ENCODE data around the gene SIAH2. TPM values are rescaled to one million over a fixed set of nuclear protein-coding genes. Genes with fewer than 3 reads are reported as not detected.

Gene SIAH2
- total and polyA plus RNA-seq, 2 experiments from 2014 or later, result 6.3 to 28.8 TPM

GRCh38 chr3:150744041-150744918 lies 18.7 kb downstream of the SIAH2 start (continued):
- TF ChIP-seq POLR2AphosphoS5 (IDR thresholded peaks at IDR 0.05; ENCODE audit: low read depth) (no peak), ZNF114 (CRISPR knock-in tag; IDR thresholded peaks at IDR 0.05) (no peak), EZH2phosphoT487 (IDR thresholded peaks at IDR 0.05; ENCODE audit: unreplicated experiment) (no peak), EZH2 (IDR thresholded peaks at IDR 0.05; ENCODE audit: low read depth, unreplicated experiment) (no peak)

- Histone ChIP-seq H3K27ac (ENCODE audit: low read depth) (no peak overlapping the region), H3K36me3 (ENCODE audit: insufficient read depth) (no peaks in the 10 kb centered on the region), H3F3A (replicated peaks; ENCODE audit: low read depth) (no peaks in the 10 kb centered on the region), H3K9me2 (ENCODE audit: insufficient read depth) (no peaks in the 10 kb centered on the region), H2AFZ (no peak overlapping the region), H3K79me2 (replicated peaks; ENCODE audit: insufficient read depth) (peaks cover 8% of the 10 kb centered on the region), H3K27me3 (ENCODE audit: insufficient read depth) (no peaks in the 10 kb centered on the region), H3K4me3 (no peak overlapping the region), H4K20me1 (replicated peaks; ENCODE audit: insufficient read depth) (no peaks in the 10 kb centered on the region), H3K4me1 (ENCODE audit: insufficient read depth) (peaks cover under 1% of the 10 kb centered on the region; the same call in 1 of the 2 replicates), H3K4me2 (no peak overlapping the region)
- no peak overlapping the region for H3K4me3 Mint-ChIP-seq
- no peak overlapping the region for H3K27ac Mint-ChIP-seq
- peaks cover 2% of the 10 kb centered on the region; the same call in 2 of the 3 replicates for H3K4me1 Mint-ChIP-seq
- no peaks in the 10 kb centered on the region for H3K27me3 Mint-ChIP-seq (ENCODE audit: insufficient read depth, low read depth, poor library complexity)
- no peak for DNase-seq (ENCODE audit: low spot score)
- no peaks in the 10 kb centered on the region for H3K9me3 Mint-ChIP-seq
- H3K36me3 Mint-ChIP-seq (ENCODE audit: low read depth), result no peaks in the 10 kb centered on the region
- no peak for ATAC-seq
- no peak for TF ChIP-seq CREB1 (CRISPR knock-in tag; IDR thresholded peaks at IDR 0.05; ENCODE audit: low read depth)
- no peak for TF ChIP-seq ZNF462 (CRISPR knock-in tag; IDR thresholded peaks at IDR 0.05)
- no peak for TF ChIP-seq STAT1 (IDR thresholded peaks at IDR 0.05; ENCODE audit: unreplicated experiment)
- TF ChIP-seq CTCF (conservative IDR thresholded peaks at IDR 0.05; ENCODE audit: low read depth in 2 of 2), result no peak
- no peak for TF ChIP-seq EZH2phosphoT487 (IDR thresholded peaks at IDR 0.05; ENCODE audit: unreplicated experiment)
- no peak for TF ChIP-seq ZNF114 (CRISPR knock-in tag; IDR thresholded peaks at IDR 0.05)
- no peak for TF ChIP-seq ETS1 (IDR thresholded peaks at IDR 0.05)
- TF ChIP-seq REST (IDR thresholded peaks at IDR 0.05; ENCODE audit: unreplicated experiment), result no peak
- no peak for TF ChIP-seq ZNF331 (CRISPR knock-in tag; IDR thresholded peaks at IDR 0.05; ENCODE audit: low read depth)
- TF ChIP-seq POLR2AphosphoS5 (IDR thresholded peaks at IDR 0.05; ENCODE audit: low read depth), result no peak
Measured at GRCh38 chr3:150743508-150743907, 19.5 kb downstream of the SIAH2 start.
